Brain (organoid and tissue), 1 donor: ENCODE measurements around the gene TMPRSS11E. TPM values are rescaled to one million over a fixed set of nuclear protein-coding genes. Genes with fewer than 3 reads are reported as not detected.

Experiments
- polyA plus RNA-seq: library from polyadenylated mRNA; stranded (reverse); fragments of 350-450 nt; fragmentation: Illumina TruSeq; extraction: RNeasy Lipid Tissue Mini Kit (QIAGEN cat#74804); gene quantifications from one replicate; pipeline ENCODE4 v1.2.3, GENCODE V29; 2015; ENCODE audit warnings: low read depth, low replicate concordance; ENCODE audit not compliant: insufficient read depth

The TMPRSS11E gene
- polyA plus RNA-seq, 1 donor from 2014 or later, result not detected

Other genes starting within 250 kb of the TMPRSS11E start
- not detected for gene TMPRSS11B, start 201.8 kb upstream of the TMPRSS11E start, polyA plus RNA-seq
- 32.7 TPM for gene YTHDC1, start 97.4 kb upstream of the TMPRSS11E start, polyA plus RNA-seq
- not detected for gene UGT2B17, start 128.9 kb downstream of the TMPRSS11E start, polyA plus RNA-seq
- not detected for gene UGT2B15, start 223.2 kb downstream of the TMPRSS11E start, polyA plus RNA-seq